IPS-18a (cell line): Measurements from ENCODE around the gene ATP8B1.
A peak's percentile ranks its signal among the peaks of the same experiment; 100 is the strongest.
"Not testable (repeated sequence)": the region's sequence is repeated elsewhere in the genome, so short reads cannot be mapped to it uniquely, and the experiment has no call there.

Source experiments
- H3K27ac ChIP-seq: one replicate; pipeline ENCODE4 v1.5.1; 2013; ENCODE audit warnings: low read length
- H3K27me3 ChIP-seq: one replicate; pipeline ENCODE4 v1.6.1; 2013; ENCODE audit warnings: mild to moderate bottlenecking, low read length; ENCODE audit not compliant: control insufficient read depth, insufficient read depth
- H3K36me3 ChIP-seq: one replicate; pipeline ENCODE4 v1.6.1; 2013; ENCODE audit warnings: low read depth, low read length; ENCODE audit not compliant: control insufficient read depth
- H3K4me1 ChIP-seq: one replicate; pipeline ENCODE4 v1.6.1; 2013; ENCODE audit warnings: low read depth, low read length; ENCODE audit not compliant: control insufficient read depth
- H3K4me3 ChIP-seq: one replicate; pipeline ENCODE4 v1.5.1; 2013; ENCODE audit warnings: low read length
- H3K9ac ChIP-seq: one replicate; pipeline ENCODE4 v1.6.1; 2013; ENCODE audit warnings: mild to moderate bottlenecking, low read length, moderate library complexity
- H3K9me3 ChIP-seq: one replicate; pipeline ENCODE4 v1.6.1; 2013; ENCODE audit warnings: low read depth, low read length; ENCODE audit not compliant: control insufficient read depth

Gene ATP8B1

DNA sequence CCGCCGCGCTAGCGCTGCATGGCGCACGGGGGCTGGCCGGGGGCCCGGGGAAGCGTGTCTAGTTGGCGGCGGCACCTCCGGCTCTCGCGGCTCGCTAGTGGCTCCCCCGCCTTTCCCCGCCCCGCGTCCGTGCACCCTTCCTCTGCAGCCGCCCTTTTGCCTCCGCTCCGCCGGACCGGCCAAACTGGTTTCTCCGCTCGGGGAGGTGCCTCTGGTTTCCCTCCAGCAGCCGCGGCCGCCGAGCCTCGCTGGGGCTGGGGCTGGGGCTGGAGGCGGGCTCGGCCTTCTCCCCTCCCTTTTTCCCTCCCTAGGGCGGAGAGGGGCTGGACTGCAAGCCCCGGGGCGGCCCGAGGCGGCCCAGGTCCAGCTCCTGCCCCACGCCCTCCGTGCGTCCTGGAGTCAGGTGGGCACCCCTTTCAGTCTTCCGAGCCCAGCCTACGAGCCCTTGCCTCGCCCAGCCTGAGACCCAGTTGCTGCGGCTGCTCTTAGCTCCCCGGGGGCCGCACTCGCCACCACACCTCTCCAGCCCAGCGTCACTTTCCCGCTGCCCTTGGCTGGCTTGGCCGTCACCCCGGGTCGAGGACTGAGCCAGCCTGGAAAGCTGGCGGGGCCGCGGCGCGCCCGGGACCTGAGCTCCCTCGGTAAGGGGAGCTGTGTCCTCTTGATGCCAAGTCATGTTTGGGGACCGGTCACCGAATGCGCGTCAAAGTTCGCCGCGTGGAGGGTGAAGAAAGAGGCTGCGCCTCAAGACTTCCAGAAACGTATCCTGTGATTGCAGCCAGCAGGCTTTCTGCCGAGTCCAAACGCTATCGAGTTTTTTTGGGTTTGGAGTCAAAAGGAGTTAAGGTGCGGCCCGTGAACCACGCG is at the start of gene ATP8B1:
TSS of gene ATP8B1 (minus strand) at position 213 of the 867 bp plus-strand sequence. CDS start 71,508 bp downstream, outside the sequence.
- peak within 1 kb of the TSS; percentile 81 for H3K4me3 ChIP-seq
- H3K36me3 ChIP-seq: no peaks in the 10 kb centered on the region
- no peaks in the 10 kb centered on the region for H3K4me1 ChIP-seq
- H3K27me3 ChIP-seq: peaks cover 64% of the 10 kb centered on the region
- H3K27ac ChIP-seq: no peak within 1 kb of the TSS
- no peaks in the 10 kb centered on the region for H3K9me3 ChIP-seq
- H3K9ac ChIP-seq: peak within 1 kb of the TSS; percentile 8

DNA sequence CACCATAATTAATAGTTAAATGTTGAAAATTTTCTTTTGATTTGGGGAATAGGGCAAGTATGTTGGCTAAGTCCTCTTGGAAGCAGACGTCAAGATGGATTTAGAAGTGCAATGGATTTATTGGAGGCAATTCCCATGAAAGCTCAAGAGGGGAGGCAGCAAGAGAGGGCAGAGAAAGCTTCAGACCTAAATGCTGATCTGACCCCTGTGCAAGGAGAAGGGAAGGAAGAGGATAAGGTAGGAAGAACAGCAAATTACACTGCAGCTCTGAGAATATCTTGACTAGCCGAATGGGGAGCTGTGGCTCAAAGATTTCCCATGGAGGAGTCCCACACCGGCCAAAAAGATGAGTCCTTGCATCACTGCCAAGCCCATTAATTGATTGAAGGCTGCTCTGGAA is 46.9 kb upstream of the ATP8B1 start:
- no peaks in the 10 kb centered on the region for H3K4me1 ChIP-seq
- H3K27me3 ChIP-seq: no peaks in the 10 kb centered on the region
- no peak overlapping the region for H3K27ac ChIP-seq

DNA sequence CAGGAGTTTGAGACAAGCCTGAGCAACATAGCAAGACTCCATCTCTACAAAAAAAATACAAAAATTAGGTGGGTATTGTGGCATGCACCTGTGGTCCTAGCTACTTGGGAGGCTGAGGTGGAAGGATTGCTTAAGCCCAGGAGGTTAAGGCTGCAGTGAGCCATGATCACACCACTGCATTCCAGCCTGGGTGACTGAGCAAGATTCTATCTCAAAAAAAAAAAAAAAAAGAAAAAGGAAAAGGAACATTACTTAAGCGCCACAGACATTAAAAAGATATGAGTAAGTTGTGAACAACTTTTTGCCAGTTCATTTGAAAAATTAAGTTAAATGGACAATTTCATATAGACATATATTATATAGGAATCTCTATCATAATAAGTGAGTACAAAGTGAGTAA is 45.3 kb upstream of the ATP8B1 start:
- not testable (repeated sequence) for H3K27me3 ChIP-seq, H3K4me3 ChIP-seq, H3K4me1 ChIP-seq, H3K27ac ChIP-seq, H3K9me3 ChIP-seq, H3K36me3 ChIP-seq, H3K9ac ChIP-seq

More for the DNA sequence above, 46.9 kb upstream of the ATP8B1 start:
- H3K4me3 ChIP-seq: no peak overlapping the region
- H3K9me3 ChIP-seq: no peaks in the 10 kb centered on the region
- H3K9ac ChIP-seq: no peak overlapping the region
- no peaks in the 10 kb centered on the region for H3K36me3 ChIP-seq

DNA sequence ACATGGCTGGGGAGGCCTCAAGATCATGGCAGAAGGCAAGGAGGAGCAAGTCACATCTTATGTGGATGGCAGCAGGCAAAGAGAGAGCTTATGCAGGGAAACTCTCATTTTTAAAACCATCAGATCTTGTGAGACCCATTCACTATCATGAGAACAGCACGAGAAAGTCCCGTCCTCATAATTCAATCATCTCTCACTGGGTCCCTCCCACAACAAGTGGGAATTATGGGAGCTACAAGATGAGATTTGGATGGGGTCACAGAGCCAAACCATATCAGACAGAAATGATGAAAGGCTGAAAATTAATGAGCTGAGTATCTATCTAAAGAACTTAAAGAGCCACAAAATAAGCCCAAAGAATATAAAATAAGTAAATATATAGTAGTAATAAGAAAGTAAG is 44.3 kb upstream of the ATP8B1 start:
- not testable (repeated sequence) for H3K9me3 ChIP-seq, H3K4me1 ChIP-seq, H3K4me3 ChIP-seq, H3K9ac ChIP-seq, H3K36me3 ChIP-seq, H3K27ac ChIP-seq, H3K27me3 ChIP-seq

DNA sequence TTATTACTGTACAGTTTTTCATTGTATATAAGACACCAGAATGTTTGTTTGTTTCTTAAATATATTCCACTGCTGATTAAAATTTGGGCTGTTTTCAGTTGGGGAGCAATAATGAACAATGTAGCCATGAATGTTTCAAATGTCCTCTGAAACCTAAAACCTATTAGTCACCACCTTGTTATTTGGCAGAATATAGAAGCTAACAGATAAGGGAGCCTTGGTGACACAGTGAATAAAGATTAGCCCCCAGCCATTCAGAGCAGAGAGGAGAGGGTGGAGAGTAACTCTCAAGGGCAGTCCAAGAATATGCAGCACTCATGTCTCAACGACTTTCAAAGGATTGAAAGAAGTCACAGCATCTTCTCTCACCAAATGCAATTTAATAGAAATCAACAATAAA is 43.1 kb upstream of the ATP8B1 start:
- Histone ChIP-seq H3K4me3 (no peak overlapping the region), H3K9me3 (no peaks in the 10 kb centered on the region), H3K9ac (no peak overlapping the region), H3K27me3 (no peaks in the 10 kb centered on the region), H3K27ac (no peak overlapping the region), H3K4me1 (no peaks in the 10 kb centered on the region), H3K36me3 (no peaks in the 10 kb centered on the region)

DNA sequence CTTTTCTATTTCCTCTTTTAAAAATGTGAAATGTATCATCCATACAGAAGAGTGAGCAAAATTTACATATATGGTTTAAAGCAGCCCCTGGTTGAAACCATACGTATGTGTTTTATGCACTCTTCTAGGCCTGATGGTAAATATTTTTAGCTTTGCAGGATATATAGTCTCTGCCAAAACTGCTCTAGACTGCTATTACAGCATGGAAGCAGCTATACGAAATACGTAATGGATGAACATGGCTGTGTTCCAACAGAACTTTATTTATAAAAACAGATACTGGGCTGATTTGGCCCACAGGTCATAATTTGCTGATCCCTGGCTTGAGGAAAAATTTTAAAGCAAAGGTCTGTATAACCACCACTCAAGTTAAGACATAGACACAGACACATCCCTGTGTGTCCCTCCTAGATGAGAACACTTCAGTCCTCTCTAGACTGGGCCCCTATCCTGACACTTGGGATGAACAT is 42.5 kb upstream of the ATP8B1 start:
- Histone ChIP-seq H3K4me1 (no peaks in the 10 kb centered on the region), H3K4me3 (no peak overlapping the region), H3K9ac (no peak overlapping the region), H3K9me3 (no peaks in the 10 kb centered on the region), H3K36me3 (no peaks in the 10 kb centered on the region), H3K27ac (no peak overlapping the region), H3K27me3 (no peaks in the 10 kb centered on the region)

DNA sequence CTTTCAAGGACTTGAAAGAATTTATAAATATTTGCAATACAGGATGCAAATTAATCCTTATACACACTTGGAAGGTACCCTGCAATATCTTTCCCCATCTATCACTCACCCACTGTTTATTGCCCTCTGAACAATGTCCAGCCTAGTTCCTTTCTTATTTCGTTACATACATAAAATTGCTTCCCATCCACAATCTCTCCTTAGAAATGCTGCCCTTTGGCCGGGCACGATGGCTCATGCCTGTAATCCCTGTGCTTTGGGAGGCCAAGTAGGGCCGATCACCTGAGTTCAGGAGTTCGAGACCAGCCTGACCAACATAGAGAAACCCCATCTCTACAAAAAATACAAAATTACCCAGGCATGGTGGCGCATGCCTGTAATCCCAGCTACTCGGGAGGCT is 41.2 kb upstream of the ATP8B1 start:
- H3K9me3 ChIP-seq: no peaks in the 10 kb centered on the region
- no peak overlapping the region for H3K27ac ChIP-seq
- H3K36me3 ChIP-seq: no peaks in the 10 kb centered on the region
- H3K4me1 ChIP-seq: no peaks in the 10 kb centered on the region
- H3K27me3 ChIP-seq: no peaks in the 10 kb centered on the region
- H3K4me3 ChIP-seq: no peak overlapping the region
- H3K9ac ChIP-seq: no peak overlapping the region

DNA sequence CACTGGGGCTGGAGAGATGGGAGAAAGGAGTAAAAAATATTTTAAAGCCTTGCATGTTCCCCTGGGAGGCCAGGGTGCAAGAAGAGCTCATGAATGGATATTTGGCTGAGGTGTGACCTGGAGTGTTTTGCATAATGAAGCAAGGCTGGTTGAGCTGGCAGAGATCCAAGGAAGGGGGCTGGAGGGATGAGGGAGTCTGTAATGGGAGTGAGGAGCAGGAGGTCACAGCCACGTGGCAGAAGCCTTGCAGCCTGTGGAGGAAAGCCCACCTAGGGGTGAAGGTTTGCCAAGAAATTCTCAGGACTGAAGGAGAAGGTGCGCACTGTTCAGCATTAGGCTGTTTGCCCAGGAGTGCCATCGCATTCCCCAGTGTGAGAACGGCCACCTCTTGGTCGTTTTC is 40.3 kb upstream of the ATP8B1 start:
- Histone ChIP-seq H3K27me3 (no peaks in the 10 kb centered on the region), H3K9ac (no peak overlapping the region), H3K9me3 (no peaks in the 10 kb centered on the region), H3K27ac (no peak overlapping the region), H3K36me3 (no peaks in the 10 kb centered on the region), H3K4me3 (no peak overlapping the region), H3K4me1 (no peaks in the 10 kb centered on the region)

DNA sequence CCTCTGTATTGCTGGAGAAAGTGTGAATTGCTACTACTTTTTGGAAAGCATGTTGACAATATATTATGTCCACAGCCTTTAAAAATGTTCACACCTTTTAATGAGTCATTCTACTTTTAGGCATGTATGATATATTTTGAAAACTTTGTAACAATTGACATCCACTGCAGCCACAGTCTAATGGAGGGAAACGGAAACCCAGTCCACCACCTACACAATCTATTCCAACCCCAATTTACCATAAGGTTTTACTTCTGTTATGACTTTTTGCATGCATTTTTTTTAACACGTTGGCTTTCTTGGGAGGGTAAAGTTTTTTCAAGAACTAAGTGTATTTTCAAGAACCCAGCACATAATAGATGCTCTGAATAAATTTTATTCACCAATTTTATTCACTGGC is 38.5 kb upstream of the ATP8B1 start:
- Histone ChIP-seq H3K36me3 (no peaks in the 10 kb centered on the region), H3K27ac (no peak overlapping the region), H3K4me3 (no peak overlapping the region), H3K27me3 (no peaks in the 10 kb centered on the region), H3K9me3 (no peaks in the 10 kb centered on the region), H3K4me1 (no peaks in the 10 kb centered on the region), H3K9ac (no peak overlapping the region)

DNA sequence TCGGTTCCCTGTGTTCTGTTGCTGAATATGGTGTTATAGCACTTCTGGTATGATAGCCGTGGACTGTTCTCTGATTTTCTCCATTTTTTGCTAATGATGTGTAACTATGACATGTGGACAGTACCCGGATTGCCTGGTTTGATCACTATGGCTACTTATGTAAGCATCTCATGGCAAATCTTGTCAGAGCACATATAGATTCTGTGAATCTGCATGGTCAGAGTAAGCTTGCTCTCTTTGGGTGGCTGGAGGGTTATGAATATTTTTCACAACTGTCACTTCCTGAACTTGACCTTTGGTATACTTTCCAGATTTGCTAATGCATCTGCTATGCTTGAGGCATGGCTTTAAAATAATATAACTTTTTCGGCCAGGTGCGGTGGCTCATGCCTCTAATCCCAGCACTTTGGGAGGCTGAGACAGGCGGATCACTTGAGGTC is 36.8 kb upstream of the ATP8B1 start:
- Histone ChIP-seq H3K27me3 (no peaks in the 10 kb centered on the region), H3K4me1 (no peaks in the 10 kb centered on the region), H3K9me3 (no peaks in the 10 kb centered on the region), H3K36me3 (no peaks in the 10 kb centered on the region), H3K27ac (no peak overlapping the region), H3K9ac (no peak overlapping the region), H3K4me3 (no peak overlapping the region)

DNA sequence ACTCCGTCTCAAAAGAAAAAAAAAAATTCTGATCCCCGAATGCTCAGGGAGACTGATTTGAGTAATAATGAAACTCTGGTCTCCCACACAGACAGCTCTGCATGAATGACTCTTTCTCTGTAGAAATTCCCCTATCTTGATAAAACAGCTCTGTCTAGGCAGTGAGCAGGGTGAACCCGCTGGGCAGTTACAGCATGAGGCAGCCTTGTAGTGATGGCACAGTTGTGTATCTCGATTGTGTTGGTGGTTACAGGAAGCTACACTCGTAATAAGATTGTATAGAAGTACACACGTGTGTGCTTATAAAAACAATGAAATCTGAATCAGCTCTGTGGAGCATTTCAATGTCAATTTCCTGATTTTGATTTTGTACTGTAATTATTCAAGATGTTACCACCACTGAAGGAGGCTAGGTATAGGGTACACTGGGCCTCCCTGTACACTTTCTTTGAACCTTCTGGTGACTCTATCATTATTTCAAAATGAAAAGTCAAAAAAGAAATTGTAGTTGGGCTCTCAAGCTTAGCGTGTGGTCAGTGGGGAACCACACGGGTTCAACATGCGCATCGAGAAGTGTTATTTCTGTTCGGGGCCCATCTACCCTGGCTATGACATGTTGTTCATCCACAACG is 34.9 kb upstream of the ATP8B1 start:
- H3K27ac ChIP-seq: no peak overlapping the region
- no peak overlapping the region for H3K9ac ChIP-seq
- no peak overlapping the region for H3K4me3 ChIP-seq
- no peaks in the 10 kb centered on the region for H3K27me3 ChIP-seq
- H3K36me3 ChIP-seq: no peaks in the 10 kb centered on the region
- no peaks in the 10 kb centered on the region for H3K9me3 ChIP-seq
- no peaks in the 10 kb centered on the region for H3K4me1 ChIP-seq

DNA sequence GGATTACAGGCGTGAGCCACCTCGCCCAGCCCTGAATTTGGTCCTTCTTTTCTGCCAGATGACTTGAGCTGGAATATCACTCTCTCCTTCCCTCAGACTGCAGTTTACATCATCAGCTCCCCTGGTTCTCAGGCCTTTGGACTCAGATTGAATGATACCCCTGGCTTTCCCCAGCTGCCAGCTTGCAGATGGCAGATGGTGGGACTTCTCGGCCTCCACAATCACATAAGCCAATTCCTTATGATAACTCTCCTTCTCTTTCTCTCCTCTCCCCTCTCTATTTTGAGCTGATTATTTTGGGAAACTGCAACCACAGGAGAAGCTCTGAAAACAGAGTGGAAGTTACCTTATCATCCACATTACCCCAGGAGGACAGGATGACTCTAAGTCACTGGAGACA is 33.4 kb upstream of the ATP8B1 start:
- Histone ChIP-seq H3K9me3 (no peaks in the 10 kb centered on the region), H3K36me3 (no peaks in the 10 kb centered on the region), H3K4me1 (no peaks in the 10 kb centered on the region), H3K9ac (no peak overlapping the region), H3K27me3 (no peaks in the 10 kb centered on the region), H3K4me3 (no peak overlapping the region), H3K27ac (no peak overlapping the region)
